HG03175 (cell line): ENCODE data around the gene TCAP.
A peak's percentile ranks its signal among the peaks of the same experiment; 100 is the strongest.

Experiments
- ATAC-seq: cut with Tn5 transposase; IDR thresholded peaks from one replicate; pipeline ENCODE4 v1.9.1; 2021; ENCODE audit warnings: mild to moderate bottlenecking, moderate library complexity; ENCODE audit not compliant: unreplicated experiment

Gene TCAP

DNA sequence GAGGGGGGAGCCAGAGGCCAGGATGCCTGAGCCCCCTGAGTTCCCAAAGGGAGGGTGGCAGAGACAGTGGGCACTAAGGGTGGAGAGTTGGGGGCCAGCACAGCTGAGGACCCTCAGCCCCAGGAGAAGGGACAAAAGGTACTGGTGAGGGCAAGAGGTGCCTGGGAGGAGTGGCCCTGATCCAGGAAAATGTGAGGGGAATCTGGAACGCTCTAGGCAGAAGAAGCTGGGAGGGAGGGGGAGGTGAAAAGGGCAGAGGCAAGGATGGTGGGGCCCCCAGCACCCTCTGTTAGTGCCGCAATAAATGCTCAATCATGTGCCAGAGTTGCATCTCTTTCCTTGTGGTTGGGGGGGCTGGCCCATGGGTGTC is 1.1 kb downstream of the TCAP start:
- no peak for ATAC-seq

DNA sequence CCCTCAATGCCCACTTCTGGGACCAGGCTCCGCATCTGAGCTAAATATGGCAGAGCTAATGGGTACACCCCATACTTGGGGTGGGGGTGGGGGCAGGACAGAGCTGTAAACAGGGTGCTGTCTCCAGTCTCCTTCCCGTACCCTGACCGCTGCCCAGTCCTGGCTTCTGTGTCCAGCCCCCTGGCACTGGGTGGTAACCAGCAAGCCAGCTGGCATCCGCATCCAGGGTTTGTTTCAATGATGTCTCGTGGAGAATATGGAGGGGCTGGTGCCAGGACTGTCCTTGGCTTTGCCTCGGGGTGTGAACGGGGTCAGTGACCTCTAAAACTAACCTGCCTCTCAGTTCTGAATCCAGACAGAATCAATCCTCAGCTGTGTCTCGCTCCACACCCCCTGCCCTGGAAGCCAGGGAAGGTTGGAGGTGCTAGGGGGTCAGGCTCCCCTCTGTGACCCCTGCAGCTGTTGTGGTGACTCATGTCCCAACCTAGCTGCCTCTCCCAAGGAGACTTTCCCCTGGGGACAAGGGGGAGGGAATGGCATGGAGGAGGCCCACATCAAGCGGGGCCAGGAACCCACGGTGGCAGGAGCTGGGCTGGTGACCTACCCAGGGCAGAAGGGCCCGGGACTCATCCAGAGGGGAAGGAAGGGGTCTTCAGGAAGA is 1.6 kb downstream of the TCAP start:
- ATAC-seq, result no peak

DNA sequence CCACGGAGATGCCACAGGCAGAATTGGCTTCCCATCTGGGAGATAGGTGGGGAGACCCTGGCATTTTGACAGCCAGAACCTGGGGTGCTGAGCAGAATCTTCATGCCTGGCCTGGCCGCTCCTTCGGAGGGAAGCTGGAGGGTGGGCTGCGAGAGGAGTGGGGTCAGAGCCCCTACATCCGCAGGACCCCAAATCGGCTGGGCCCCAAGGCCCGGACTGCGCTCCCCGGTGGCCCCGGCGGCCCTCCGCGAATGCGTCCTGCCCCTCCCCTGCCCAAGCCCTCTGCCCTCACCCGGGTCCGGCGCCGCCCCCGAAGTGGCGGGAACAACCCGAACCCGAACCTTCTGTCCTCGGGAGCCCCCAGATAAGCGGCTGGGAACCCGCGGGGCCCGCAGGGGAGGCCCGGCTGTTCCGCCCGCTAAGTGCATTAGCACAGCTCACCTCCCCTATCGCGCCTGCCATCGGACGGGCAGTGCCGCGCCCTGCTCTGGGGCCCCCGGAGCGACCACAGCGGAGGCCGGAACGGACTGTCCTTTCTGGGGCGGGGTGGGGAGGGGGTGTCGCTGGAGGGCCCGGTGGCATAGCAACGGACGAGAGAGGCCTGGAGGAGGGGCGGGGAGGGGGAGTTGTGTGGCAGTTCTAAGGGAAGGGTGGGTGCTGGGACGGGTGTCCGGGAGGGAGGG is 2.3 kb downstream of the TCAP start:
- no peak for ATAC-seq

DNA sequence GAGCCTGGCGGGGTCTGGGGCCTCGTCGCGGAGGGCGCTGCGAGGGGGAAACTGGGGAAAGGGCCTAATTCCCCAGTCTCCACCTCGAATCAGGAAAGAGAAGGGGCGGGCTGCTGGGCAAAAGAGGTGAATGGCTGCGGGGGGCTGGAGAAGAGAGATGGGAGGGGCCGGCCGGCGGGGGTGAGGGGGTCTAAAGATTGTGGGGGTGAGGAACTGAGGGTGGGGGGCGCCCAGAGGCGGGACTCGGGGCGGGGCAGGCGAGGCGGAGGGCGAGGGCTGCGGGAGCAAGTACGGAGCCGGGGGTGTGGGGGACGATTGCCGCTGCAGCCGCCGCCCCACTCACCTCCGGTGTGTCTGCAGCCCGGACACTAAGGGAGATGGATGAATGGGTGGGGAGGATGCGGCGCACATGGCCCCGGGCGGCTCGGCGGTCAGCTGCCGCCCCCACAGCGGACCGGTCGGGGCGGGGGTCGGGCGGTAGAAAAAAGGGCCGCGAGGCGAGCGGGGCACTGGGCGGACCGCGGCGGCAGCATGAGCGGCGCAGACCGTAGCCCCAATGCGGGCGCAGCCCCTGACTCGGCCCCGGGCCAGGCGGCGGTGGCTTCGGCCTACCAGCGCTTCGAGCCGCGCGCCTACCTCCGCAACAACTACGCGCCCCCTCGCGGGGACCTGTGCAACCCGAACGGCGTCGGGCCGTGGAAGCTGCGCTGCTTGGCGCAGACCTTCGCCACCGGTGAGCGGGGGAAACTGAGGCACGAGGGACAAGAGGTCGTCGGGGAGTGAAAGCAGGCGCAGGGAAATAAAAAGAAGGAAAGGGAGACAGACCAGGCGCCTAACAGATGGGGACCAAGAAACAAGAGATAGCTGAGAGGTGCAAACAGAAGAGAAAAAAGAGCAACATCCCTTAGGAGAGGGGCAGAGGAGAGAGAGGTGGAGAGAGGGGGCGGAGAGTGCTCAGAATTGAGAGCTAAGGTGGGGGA is 3.1 kb downstream of the TCAP start, which contains the start of gene PNMT:
Gene PNMT, plus strand, starts transcription at position 509 of the 980 bp plus-strand sequence. Its CDS starts 23 bp downstream, at position 532.
- ATAC-seq, result peak; percentile 43

DNA sequence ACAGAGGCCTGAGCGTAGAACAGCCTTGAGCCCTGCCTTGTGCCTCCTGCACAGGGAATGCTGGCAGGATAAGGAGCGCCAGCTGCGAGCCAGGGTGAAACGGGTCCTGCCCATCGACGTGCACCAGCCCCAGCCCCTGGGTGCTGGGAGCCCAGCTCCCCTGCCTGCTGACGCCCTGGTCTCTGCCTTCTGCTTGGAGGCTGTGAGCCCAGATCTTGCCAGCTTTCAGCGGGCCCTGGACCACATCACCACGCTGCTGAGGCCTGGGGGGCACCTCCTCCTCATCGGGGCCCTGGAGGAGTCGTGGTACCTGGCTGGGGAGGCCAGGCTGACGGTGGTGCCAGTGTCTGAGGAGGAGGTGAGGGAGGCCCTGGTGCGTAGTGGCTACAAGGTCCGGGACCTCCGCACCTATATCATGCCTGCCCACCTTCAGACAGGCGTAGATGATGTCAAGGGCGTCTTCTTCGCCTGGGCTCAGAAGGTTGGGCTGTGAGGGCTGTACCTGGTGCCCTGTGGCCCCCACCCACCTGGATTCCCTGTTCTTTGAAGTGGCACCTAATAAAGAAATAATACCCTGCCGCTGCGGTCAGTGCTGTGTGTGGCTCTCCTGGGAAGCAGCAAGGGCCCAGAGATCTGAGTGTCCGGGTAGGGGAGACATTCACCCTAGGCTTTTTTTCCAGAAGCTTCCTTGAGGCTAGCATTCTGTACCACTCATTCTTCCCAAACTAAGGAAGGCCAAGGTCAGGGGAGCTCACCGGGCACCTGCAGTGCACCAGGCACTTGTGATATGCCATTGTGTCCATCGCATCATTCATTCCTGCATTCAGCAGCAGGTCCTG is 5.0 kb downstream of the TCAP start:
- ATAC-seq, result no peak

DNA sequence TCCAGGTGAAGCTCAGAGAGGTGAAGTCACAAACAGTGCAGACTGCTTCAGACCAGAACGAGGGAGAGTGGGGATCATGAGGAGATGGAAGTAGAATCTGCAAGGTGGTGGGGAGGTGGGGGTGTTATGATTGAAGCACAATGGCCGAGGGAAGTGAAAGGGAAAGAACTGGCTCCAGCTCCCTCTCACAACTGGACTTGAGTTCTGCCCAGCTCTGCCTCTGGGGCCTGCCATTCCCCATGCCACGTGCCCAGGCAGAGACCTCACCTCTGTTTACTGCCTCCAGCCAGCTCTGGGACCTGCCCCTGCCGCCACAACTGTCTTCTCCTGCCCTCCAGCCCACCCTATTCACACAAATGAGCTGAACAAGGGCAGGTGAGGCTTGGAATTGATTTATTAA is 5.6 kb downstream of the TCAP start:
- no peak for ATAC-seq

DNA sequence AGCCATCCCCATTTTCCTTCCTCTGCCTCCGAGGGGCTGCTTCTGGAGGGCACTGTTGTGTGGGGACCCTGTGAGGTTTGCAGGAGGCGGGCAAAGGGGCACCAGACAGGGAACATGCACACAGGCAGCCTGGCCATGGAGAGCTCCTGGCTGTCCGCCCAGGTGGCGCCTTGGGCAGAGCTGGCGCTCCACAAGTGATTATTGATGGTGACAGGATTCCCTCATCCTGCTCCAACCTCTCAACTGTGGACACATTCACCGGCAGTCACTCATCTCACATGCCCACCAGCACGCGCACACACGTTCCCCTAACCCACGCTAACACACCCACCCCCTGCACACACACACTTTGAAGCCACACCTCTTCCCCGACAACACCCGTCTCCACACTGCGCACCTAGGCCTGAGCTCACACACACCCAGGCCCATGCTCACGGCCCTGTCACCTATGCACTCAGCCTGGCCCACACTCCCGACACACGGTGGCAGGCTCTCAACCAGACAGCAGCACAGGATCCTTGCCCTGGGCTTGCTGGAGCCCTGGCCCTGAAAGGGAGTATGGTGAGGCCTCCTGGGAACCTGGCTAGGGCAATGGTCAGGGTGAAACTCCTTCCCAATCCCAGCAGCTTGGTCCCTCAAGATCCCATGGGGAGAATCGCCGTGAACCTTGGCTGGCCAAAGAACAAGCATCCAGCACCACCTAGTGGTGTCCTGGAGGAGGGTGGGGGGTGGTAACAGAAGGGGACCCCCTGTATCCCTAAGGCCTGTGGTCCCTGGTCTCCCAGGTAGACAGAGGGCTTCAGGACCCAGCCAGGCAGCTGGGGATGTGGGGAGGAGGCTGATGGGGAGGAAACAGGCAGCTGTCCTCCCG is 6.7 kb downstream of the TCAP start:
- no peak for ATAC-seq

DNA sequence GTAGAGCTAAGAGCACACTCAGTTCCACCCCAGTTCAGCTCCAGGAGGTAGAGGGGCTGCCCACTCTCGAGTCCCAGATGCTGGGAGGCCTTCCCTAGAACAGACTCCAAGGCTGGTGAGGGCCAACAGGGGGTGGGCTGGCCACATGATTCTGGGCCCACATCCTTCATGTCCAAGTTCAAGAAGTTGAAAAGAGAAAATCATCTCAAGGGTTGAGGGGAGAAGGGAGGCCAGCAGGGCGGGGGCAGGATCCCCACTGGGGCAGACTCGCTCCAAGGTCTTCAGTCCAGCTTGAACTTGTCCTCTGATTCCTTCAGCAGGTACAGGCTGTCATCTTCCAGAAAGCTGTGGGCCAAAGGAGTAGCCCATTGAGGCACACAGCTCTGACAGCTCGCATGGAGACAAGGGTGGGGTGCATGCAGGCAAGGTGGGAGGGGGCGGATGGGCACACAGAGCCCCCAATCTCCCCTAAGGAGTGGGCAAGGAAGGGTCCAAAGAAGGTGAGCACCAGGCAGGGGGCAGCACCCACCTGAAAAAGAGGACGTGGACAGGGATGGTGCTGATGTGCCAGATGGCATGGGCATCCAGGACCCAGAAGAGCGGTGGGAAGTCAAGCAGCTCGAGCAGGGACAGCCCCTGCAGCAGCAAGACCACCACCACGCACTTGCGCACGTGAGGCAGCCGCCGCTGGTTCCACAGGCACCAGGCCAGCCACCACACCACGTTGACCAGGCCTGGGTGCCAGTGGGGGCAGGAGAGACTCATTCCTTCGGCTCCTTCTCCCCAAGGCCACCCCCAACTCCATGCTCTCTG is 7.6 kb downstream of the TCAP start:
- no peak for ATAC-seq

DNA sequence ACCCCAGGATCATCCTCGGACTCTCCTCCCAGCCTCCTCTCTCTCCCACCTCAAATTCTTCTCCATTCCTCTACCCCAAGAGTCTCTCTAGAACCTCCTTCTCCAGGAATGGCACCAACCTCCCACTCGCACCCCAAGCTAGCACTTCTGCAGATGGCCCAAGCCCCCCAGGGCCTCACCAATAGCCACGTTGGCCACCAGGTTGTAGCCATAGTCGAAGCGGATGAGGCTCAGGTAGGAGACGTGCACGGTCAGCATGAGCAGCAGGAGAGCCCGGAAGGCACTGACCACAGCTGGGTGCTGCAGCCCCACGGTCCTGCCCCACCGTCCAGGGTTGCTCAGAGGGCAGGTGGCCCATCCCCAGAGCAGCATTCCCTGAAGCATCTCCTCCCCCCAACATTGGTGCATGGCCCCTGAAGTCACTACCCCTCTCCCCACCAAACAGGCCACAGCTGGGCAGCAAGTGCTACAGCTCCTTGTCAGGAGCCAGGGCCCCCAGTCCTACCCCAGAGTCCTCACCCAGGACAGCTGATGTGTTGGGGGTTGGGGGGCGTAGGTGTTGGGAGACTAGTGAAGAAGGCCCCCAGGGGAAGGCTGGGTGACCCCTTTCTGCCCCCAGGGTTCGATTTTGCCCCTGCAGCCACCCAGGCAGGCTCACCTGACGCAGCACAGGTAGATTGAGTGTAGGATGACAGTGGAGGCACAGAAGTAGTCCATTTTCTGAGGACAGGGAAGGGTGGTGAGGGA is 8.4 kb downstream of the TCAP start:
- ATAC-seq, result no peak

DNA sequence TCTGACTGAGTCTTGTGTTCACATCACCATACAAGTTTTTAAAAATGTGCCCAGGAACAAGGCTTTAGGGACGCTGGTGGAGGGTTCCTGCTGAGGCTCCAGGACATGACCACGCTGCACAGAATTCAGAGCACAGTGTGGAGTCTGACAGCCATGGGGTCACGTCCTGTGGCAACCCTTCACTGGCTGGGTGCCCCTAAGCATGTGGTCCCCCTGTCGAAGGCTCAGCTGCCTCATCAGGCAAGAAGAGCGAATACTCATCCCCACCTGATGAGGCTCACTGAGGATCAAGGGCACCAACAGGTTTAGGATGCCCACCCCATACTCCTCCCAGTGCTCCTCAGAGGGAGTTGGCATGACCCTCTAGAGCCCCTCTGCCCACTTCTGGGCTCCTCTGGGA is 9.0 kb downstream of the TCAP start:
- ATAC-seq, result no peak

DNA sequence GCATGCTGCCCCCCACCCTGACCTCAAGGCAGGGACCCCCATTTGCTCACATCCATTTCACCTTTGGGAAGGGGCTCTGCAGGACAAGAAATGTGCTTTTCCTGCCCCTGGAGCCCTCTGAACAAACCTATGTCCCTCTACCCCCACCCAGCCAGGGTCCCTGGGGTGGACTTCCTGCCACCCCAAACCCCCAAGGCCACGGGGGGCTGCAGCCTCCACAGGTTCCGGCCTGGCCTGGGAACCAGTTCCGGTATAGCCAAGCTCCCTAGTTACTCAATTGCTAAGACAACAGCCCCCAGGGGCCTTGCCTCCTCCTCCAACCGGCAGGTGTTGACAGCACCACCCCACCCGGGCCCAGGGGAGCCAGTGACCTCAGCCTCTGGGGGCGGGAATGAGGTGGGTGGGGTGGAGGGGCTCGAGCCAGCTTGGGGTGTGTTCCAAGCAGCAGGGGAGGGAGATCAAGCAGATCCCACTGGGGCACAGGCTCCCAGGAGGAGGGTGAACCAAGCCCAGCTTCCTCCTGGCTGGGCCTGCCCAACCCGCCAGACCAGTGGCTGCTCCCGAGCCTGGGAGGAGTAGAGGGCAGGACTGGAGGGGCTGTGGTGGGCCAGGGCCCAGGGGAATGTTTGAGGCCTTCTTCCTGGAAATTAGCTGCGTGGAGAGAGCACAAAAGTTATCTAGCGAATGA is 9.7 kb downstream of the TCAP start:
- ATAC-seq, result peak; percentile 46

DNA sequence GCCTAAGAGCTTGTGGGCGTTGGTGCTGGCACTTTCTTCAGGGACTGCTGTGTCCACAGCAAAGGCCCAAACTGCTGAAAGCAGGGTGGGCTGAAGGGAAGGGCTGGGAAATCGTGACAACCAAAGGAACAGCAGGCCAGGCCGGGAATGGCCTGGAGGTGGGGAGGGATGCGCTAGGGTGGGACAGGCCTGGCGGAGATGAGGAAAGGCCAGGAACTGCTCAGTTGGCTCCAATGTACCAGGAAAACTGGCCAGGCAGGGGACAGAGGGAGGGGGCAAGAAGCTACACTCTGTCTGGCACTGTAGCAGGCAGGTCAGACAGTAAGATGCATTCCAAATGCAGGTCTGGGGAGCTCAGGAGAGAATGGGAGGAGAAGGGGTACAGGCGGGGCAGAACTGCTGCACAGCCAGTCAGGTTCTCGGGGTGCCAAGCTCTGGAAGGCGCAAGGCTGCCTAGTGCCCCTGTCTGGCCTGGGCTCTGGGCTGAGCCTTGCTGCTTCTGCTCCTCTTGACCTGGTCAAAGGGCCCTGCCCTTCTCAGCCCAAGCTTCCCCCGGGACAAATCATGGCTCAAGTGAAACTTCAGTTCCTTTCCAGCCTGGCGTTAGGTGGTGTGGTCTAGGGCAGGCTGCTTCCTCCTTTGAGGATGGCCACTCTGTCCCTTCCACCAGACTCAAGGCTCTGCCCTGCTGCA is 10.4 kb downstream of the TCAP start:
- no peak for ATAC-seq

DNA sequence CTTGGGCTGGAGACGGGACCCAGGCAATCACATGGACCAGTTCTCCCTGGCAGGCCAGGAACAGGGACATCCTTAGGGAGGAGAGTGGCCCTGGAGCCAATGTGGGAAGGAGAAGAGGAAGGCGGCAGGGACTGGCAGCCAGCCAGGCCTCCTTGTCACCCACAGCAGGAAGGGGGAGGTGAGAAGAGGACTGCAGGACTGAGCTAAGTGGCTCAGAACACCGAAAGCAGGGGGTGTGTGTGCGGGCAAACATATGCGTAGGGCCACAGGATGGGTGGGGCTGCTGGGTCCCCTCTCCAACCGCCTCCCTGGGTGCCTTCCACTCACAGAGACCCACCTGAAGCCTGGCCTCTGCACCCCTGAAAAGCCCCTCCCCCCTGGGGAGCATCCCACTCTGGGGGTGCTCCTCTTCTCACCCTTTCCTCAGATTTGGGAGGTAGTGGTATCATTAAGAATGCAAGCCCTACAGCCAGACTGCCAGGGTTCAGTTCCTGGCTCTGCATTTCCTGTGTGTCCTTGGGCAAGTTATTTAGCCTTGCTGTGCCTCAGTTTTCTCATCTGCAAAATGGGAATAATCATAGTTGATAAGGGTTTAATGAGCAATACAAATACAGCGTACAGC is 11.2 kb downstream of the TCAP start:
- ATAC-seq, result peak; percentile 55

DNA sequence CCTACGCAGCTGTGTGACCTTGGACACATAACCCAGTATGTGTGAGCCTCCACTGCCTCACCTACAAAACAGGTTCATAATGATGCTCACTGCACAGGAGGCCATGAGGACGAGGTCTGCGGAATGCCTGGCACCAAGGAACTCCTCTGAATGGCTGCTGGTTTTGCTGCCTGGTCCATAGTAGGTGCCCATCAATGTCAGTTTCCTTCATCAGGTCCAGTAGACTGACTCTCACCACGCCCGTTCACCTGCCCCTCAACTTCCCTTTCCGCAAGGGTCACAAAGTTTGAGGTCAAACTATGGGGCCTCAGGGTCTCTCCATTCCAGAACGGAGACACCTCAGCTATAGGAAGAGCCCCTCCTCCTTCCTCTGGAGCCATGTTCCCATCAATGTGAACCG is 11.9 kb downstream of the TCAP start:
- no peak for ATAC-seq

DNA sequence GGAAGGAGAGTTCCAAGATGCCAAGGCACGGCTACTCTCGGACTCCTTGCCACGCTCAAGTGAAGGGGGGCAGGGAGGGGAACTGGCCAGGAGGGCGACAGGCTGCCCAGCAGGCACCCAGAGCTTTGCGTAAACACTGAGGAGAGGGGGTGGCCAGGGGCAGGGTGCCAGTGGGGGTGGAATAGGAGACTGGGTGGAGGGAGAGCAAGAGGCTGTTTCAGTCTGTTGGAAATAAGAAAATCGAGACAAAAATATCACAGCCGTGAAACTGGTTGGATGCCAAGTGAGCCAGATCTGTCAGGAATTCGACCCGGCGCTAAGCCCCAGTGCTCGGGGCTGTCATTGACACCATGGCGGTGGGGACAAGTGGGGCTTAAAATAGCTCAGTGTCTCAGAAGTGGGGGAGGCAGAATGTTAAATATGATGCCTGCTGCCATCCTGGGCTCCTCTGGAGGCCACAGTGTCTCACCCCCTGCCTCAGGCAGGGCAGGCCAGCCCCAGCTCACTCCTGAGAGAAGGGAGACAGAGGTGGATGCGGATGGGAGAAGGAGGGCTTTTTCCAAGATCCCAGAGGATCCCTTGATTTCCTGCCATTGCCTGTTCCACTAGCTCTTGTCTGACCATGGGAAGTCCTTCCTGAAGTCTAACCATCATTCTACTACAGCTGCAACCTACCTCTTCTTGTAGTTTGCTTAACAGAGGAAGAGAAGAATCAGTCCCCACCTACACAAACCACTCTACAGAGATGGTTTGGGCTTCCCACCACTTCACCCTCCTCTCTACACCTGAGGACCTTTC is 12.6 kb downstream of the TCAP start:
- no peak for ATAC-seq
